ENCODE data around the gene CHD2.
A peak's percentile ranks its signal among the peaks of the same experiment; 100 is the strongest.
"Not testable (repeated sequence)": the region's sequence is repeated elsewhere in the genome, so short reads cannot be mapped to it uniquely, and the experiment has no call there.

The CHD2 gene

DNA sequence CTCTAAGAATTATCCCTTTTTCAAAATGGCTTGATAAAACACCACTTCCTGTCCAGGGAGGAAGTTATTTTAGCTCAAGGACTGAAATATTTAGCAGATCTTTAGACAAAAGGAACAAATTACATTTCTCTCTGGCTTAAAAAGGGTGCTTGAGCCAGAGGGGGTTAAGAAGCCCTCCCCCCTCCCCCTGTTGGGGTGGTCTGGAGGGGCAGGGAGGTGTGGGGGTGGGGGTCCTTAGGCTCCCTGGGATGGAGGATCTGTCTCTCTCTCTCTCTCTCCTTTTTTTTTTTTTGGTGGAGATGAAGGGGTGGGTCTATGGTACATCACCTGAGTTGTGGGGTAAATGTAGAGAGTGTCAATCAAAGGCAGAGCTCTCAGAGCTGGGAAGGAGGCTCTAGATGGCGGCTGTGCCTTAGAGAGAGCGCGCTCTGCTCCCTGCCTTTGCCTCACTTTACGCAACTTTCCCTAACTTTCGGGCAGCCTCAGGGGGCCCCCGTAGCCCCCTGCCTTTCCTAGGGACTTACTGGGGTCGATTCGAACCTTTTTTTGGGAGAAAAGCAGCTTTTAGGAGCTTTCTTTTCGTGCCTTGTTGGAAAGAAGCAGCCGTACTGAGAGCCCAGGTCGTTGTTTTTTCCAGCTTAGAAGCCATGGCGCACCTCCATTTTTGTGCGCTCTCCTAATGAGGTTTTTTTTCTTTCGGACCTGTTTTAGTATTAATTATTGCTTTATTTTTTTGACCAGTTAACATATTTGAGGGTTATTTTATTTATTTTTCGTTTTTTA is at the start of gene CHD2:
Gene CHD2 (plus strand): TSS at position 377 of the 783 bp plus-strand sequence. CDS start 914 bp downstream, outside the sequence.
- DNase-seq (ENCODE audit: low read depth in 3 of 3): peak in 2 of 3 donors; percentile 38 to 50

DNA sequence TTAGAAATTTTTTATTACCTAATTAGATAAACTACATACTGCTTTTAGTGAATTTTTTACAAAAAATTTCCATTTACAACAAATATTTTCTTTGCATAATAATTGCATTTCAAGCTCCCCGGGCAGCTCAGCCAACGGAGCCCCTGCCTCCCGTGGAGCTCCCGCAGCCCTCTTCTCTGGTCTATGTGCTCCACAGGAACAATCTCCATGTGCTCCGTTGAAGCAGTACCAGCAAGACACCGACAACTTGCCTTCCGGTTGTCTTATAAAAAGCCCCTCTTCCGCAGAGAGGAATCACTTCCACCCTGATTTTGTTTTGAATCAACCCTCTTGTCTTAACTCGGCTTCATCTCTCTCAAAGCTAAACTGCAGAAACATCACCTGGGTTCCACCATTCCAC is 46.9 kb upstream of the CHD2 start:
- no peak for DNase-seq (ENCODE audit: low read depth in 3 of 3)

DNA sequence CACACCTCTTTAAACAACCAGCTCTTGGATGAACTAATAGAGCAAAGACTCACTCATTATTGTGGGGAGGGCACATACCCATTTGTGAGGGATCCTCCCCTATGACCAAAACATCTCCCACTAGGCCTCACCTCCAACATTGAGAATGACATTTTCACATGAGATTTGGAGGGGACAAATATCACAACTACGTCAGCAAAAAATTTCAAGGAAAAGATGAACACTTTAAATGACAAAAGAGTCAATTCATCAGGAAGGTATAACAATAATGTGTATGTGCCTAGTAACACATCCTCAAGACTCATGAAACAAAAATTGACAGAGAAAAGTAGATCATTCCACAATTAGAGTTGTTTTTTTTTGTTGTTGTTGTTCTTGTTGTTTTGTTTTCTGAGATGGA is 38.4 kb upstream of the CHD2 start:
- DNase-seq (ENCODE audit: low read depth in 3 of 3): no peak

DNA sequence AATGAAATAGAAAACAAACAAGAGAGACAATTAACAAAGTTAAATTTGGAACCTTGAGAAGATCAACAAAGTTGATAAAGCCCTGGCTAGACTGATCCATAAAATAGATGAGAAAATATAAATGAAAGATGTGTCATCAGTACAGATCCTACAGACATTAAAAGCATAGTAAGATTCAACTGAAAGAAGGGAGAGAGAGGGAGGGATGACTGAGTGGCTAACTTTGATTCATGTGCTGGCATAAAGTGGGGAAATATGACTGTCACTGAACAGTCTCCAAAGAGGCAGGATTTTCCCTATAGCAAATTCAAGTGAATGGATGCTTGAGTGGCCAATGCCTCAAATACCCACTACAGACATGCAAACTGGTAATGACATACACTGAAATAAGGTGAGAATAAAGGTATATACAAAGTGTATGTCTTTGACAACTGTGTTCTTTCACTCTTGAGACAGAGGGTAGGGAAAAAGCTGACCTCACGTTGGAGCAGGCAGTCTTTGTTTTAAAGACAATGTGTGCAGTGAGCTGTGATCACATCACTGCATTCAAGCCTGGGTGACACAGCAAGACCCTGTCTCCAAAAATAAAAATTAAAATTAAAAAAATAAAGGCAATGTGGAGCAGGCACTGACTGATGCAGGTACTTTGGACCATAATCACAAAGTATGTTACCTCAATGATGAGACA is 35.9 kb upstream of the CHD2 start:
- DNase-seq (ENCODE audit: low read depth in 3 of 3): no peak

DNA sequence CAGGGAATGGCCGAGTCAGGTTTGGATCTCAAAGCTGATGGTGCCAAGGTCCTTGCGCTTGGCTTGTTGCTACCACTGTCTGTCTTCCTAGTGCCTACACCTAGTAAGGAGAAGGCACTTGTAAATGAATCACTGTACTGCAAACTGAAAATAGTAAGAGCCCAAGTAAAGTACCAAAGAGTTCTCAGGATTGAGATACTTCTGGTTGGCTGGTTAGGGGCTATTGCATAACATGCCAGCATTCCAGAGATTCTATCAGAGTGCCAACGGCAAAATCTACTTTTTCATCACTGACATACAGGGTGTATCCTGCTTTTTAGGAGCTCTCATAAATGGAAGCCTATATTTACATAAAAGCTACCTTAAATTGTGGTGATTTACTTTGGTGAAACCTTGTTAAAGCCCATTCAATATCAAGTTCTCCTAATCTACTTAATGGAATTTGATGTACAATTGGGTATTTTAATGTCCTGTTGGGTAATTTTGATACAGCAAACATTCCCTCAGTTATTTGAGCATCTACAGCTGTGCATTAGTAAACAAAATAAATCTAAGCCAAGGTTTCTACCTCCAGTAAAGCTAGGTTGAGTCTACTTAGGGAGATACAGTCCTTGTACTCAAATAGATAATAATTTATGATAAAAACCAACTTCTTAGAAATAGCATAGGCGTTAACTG is 30.7 kb upstream of the CHD2 start:
- no peak for DNase-seq (ENCODE audit: low read depth in 3 of 3)

DNA sequence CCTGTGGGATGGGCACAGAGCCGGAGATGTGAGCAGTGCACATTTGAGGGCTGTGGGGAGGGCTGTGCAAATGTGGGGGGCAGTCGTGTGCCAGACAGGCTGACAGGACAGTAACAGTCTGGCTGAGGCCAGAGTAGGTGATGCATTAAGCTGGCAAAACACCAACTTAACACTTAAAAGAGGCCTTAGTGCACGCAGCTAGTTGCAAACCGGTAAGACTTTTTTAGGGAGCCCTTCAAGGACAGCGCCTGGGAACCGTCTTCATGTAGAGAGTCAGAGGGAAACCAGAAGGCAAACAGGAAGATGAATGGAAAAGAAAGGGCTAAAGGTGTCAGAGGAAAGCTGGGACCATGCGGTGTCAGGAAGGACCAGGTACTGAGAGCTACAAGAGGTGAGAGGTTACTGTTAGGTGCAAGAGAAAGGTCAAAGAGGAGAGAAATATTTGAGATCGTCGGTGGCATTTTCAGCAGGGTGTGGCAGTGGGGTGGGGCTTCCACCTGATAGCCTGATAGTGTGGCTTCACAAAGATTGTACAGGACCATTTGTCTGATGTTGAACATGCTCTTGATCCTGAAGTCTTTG is 30.0 kb upstream of the CHD2 start:
- no peak for DNase-seq (ENCODE audit: low read depth in 3 of 3)

DNA sequence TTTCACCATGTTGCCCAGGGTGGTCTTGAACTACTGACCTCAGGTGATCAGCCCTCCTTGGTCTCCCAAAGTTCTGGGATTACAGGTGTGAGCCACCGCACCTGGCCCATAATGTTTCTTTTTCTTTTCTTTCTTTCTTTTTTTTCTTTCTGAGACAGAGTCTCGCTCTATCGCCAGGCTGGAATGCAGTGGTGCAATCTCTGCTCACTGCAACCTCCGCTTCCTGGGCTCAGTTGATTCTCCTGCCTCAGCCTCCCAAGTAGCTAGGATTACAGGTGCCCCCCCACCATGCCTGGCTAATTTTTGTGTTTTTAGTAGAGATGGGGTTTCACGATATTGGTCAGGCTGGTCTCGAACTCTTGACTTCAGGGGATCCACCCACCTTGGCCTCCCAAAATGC is 27.2 kb upstream of the CHD2 start:
- DNase-seq (ENCODE audit: low read depth in 3 of 3): not testable (repeated sequence)

DNA sequence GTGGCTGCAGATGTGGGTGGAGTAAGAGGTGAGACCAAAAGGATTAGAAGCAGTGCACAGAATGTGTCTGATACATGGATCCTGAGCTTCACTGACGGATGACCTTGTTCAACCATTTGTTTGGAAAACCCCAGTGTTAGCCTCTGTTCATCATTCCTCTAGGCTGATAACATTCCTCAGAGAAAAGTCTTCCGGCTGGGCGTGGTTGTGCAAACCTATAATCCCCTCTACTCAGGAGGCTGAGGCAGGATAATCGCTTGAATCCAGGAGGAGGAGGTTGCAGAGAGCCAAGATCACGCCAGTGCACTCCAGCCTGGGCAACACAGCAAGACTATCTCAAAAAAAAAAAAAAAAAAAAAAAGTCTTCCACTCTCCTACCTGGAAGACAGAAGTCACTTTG is 23.1 kb upstream of the CHD2 start:
- no peak for DNase-seq (ENCODE audit: low read depth in 3 of 3)

DNA sequence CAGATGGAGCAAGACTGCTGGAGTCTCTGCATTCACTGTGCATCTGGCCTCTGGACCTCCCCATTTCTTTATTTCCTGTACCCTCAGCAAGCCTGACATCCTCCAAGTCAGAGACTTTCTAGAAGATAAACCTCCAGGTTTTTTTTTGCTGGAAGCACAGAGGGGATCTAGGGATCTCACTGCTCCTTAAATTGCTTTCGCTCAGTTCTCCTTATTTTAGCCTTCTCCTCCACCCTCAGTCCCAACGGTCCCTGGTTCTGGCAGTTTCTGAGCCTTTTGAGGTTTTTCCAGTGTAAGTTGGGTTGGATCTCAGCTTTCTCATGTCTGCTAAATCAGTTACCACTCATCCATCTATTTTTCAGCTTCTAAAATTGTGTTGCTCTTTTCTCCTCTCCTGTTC is 22.7 kb upstream of the CHD2 start:
- no peak for DNase-seq (ENCODE audit: low read depth in 3 of 3)

DNA sequence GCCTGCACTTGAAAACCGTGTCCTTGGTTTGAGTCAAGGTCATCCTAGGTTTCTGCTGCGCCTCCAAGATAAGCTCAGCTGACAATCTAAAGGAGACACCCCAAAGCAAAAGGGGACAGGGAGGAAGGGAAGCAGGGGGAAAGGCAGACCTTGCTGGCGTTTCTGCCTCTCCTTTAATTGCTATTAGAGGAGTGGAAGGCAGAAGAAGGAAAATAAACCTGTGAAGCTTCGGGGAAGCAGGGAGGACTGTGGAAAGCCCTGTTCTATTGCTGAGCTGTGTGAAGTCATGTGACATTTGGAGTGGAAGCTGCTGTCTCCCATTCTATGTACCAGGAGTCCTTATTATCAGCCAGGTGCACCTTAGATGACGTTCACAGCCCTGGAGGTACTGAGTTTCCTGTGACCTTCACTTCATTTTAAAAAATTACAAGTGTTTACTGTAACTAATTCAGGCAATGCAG is 21.5 kb upstream of the CHD2 start:
- no peak for DNase-seq (ENCODE audit: low read depth in 3 of 3)

DNA sequence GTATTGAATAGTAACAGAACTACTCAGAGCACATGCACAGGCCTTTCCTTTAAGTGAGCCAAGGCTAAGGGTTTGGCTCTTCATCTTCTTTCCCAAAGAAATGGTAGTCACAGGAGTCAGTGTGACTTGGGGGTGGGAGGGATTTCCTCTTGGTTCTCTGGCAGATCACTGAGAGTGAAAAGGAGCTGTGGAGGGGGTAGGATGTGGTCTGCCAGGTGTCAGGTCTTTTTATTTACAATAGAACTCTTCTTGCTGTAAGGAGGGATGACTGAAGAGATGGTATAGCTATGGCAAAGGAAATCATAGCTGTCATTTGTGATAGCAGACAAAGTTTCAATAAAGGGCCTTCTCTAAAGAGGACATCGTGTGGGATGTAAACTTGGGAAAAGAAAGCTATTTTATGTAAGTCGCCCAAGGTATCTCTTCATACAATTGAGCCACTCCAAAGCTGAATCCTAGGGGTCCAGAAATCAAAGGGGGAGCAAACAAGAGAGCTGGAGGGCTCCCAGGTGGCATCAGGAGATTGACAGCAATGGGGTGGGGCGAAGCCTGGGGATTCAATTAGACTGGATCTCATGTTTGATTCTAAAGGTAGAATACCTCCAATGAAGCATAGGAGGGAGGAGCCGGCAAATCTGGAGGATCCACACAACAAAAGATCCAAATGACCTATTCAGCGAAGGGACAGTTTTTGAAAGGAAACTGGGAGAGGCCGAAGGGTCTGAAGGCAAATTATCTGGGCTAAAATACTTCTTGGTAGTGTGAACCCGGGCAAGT is 20.0 kb upstream of the CHD2 start:
- no peak for DNase-seq (ENCODE audit: low read depth in 3 of 3)

DNA sequence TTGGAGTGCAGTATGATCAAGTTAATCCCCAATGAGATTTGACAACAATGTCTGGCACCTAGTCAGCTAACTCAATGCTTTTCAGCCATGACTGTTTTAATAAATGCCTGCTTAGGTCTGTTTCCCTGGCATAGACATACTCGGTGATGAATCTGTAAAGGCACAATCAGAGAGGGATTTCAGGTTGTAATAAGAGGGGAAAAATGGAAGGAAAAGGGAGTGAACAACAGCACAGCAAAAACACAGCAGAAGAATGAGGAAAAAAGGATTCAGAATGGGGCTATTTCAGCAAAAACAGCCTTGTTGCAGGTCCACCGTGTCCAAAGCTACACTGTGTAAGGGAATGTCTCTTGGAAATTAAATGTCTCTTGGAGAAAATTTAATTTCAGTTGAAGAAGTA is 19.3 kb upstream of the CHD2 start:
- DNase-seq (ENCODE audit: low read depth in 3 of 3): no peak

DNA sequence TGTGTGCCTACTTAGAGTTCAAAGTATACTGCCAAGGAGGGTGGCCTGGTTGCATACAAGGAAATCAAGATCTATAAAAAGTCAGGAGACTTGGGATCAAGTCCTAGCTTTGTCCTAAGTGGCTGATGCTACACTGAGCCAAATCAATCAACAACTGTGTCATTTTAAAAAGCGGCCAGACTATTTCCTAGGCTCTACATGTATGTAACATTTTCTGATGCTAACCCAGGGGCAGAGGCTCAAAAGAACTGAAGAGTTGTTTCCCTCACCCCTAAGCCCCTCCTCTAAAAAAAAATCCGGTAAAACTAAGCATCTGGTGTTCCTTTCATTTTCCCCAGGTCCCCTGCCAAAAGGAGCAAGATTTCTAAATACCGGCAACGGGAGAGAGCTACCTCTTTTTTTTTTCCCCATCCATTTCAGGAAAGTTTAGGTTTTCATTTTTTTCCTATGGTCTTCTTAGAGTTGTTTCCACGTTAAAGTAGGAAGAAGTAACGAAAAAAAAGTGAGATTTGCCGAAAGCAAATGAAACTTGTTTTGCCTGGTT is 18.8 kb upstream of the CHD2 start:
- no peak for DNase-seq (ENCODE audit: low read depth in 3 of 3)

DNA sequence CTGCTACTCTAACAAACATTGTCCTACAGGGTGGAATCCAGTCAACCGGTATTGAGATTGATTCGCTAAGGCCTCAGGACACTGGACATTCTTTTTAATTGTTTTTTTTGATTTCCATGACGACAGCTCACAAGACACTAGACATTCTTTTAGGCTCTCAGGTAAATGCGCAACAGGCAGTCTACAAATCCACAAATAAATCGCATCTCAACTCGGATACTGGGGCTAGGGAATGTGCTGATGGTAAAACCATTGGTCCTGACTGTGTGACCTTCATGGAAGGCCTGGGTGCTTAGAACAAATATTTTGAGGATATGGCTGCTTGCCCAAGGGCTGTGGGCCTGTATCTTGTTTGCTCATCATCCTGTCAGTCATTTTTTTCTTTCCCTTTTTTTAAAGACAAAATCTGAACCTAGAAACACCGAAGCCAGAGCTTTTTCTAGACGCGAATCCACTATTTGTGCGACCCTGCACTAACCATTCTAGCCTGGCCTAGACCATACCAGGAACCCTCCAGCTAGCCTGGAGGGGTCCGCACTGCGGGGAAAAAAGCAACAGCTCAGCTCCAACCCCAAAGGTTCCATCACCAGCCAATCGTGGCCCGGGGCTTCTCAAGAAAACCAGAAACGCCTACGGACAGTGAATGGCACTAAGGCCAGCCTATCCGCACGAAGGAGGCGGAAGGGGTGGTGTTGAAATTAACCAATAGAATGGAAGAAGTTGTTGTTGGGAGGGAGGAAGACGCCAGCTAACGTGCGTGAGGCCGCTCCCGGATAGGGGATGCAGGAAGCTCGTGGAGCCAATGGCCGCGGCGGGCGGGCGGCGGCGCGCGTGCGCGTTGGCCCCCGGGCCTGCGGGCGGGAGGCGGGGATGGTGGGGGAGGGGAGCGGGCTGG is 18.1 kb upstream of the CHD2 start:
- peak; percentile 97 to 98 (median 98) for DNase-seq (ENCODE audit: low read depth in 3 of 3)

DNA sequence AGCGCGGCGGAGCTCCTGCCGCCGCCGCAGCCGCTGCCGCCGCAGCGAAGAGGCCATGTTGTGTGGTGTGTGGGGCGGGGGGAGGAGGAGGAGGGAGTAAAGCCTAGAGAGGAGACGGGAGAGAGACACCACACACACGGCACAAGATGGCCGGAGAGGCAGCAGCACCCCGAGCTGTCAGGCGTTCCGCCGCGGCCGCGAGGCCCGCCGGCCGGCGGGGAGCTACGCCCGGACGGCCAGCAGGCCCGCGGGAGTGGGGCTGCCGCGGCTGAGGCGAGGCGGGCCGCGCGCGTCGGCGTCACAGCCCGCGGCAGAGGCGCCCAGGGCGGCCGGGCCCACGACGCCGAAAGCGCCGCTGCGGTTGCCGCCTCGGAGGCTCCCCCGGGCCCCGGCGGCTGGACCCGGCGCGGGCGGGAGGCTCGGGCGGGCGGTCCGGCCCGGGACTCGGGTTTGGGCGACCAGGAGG is 17.4 kb upstream of the CHD2 start:
- no peak for DNase-seq (ENCODE audit: low read depth in 3 of 3)

DNA sequence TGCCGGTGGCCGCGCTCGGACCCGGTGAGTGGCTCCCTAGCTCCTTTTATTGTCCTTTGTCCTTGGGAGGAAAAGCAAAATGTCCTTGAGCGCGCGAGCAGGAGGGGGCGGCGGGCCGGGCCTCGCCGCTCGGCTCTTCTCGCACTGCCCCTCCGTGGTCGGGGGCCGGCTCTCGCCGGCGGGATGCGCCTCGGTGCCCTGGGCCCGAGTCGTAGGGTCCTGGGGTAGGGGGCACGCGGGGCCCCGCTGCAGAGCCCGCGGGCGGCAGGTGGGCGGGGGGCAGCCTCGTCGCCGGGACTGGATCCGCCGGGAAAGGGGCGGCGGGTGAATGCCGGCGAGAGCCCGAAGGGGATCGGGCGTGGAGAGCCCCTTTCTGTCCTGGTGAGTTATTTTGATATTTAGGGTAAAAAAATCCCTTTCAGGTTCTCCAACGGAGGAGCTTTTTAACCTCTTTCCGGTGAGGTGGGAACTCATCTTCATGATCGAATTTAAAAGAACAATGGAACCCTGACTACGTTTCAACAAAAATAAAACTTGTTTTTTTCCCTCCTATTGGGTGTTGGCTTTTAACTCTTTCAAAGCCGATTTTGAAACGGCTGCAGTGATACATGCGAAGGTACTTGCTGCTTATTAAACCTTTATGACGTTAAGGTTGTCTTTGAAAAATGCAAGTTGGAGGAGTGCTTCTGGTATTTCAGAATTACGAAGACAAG is 16.8 kb upstream of the CHD2 start:
- DNase-seq (ENCODE audit: low read depth in 3 of 3): no peak

DNA sequence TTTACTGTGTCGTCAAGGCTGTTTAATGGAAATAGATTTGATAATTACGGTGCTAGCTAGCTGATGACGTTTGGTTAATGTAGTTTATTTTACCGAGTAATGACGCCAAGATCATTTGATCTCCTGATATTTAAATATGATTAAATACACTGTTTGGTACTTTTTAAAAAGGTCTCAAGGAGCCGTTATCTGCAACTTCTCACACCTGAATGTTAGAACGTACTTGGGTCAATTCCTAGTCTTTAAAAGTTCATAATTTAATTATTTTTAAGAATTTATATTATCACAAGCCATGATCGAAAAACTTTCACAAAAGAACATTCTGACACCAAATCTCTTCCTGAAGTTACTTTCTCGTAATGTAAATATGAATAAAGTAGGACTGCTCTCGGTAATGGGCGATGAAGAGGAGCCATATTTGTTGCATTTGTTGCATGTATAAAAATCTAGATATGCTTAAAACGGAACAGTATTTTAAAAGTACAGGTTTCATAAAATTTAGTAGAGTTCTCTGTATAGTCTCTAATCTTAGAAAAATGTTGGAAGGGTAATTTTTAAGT is 16.2 kb upstream of the CHD2 start:
- no peak for DNase-seq (ENCODE audit: low read depth in 3 of 3)

DNA sequence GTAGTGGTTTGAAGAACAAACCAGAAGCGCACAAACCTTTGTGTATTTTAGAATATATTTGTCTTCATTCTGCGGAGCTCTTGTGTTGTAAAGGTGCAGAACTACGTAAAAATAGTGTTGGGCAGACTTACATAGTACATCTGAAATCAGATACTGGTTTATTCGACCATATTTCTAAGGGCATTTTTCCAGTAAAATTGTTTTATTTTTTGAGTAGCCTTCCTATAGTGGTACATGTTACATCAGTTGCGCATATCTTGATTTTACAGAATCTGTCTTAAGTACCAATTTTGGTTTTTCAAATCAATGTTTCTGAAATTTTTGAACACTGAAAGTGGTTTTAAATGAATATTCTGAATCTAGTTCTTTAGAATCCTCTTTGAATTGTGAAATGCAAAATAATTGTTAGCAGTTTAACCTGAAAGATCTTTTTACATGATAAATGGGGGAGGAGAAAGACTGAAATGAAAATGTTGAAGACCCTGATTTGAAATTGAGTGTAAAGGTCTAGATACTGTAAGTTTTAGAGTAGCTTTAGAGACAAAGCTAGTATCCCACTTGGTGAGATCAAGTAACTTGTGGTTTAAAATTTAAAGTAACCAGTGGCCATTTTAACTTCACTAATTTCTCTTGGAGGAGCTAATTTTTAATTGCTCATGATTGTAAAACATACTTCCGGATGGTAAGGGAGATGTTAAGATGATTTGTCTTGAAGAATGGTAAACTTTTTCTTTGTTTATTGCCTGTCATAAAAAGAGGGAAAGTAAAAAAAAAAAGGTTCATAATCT is 15.5 kb upstream of the CHD2 start:
- DNase-seq (ENCODE audit: low read depth in 3 of 3): no peak
